IPS-18c (cell line): Measurements from ENCODE around the gene EHD4.

Experiments
- H3K4me3 ChIP-seq: 2 replicates; pipeline ENCODE4 v1.7.0; 2013; ENCODE audit warnings: low read depth, mild to moderate bottlenecking, low read length, moderate library complexity; ENCODE audit not compliant: insufficient read depth
- H3K9me3 ChIP-seq: one replicate; pipeline ENCODE4 v1.6.1; 2013; ENCODE audit warnings: mild to moderate bottlenecking, low read length, moderate library complexity; ENCODE audit not compliant: control insufficient read depth, insufficient read depth

Gene EHD4

DNA sequence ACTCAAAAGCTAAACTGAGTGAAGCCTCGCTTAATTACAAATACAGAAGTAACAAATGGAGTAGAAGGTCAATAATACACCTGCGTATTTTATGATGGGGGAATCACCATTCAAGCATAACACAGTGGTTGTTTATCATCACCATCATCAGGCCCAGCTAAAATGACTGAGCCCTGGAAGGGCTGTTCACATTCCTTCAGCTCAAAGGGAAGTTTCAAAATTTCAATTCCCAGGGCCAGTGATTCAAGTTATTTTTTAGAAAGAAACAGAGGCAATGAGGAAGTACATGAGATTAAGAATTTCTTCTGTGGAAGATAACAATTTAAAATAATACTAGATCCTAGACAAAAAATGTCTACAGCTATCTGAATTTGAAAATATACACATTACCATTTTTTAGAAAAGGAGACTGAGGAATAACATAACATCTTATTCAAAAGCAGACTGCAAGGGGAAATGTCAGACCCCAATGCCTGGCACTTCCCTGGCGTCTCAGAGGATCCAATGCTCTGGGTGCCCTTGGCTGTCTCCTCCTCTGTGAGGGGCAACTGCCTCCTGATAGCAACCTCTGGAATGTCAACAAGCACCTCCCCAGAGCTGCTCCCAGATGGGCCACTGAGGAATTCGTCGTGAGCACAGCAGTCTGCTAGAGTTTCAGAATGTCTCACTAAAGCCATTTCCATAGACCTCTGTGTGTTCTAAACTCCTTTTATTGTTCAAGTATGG lies 22.8 kb downstream of the EHD4 start:
- Histone ChIP-seq H3K4me3 (no peak overlapping the region), H3K9me3 (no peaks in the 10 kb centered on the region)

DNA sequence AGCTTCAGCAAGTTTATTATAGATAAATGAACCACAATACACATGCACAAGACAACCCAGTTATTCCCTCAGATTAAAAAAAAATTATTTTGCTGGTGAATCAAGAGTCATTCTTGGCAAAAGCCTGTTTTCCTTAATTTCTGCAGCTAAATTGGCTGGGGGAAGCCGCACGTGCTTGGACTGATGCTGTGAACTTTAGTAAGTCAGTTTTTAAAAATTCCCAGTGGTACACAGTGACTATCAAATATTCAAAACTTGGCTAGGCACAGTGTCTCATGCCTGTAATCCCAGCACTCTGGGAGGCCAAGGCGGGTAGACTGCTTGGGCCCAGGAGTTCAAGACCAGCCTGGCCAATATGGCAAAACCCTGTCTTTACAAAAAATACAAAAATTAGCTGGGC lies 23.9 kb downstream of the EHD4 start:
- H3K4me3 ChIP-seq = no peak overlapping the region
- no peaks in the 10 kb centered on the region for H3K9me3 ChIP-seq

DNA sequence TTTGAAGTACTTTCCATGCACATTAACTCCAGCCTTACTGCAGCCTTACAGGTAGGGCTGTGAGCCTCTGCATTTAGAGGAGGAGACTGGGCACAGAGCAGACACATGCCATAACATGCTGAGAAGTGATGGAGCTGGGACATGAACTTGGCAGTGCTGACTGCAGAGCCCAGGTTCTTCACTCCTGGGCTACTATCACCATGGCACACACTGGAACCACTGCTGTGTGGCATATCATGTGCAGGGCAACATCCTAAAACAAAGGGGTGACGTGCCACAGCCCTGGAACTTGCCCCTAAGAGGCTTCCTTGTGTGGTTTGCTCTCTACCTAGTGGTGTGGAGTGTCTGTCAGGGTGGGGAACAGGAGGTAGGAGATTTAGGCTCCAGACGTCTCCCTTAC lies 25.4 kb downstream of the EHD4 start:
- H3K4me3 ChIP-seq = no peak overlapping the region
- no peaks in the 10 kb centered on the region for H3K9me3 ChIP-seq

DNA sequence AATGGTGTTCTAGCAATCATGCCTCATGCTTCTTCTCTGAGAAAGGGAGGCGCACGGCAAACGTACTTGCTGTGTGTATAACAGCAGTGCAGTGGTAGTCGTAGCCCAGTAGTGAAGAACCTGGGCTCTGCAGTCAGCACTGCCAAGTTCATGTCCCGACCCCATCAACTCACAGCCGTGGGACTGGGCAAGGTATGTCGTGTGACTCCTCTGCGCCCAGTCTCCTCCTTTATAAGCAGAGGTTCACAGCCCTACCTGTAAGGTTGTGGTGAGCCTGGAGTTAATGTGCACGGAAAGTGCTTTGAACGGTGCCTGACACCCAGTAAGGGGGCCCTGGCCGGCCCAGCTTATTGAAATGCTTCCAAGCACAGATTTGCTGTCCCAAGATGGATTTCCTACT lies 26.6 kb downstream of the EHD4 start:
- H3K9me3 ChIP-seq = no peaks in the 10 kb centered on the region
- no peak overlapping the region for H3K4me3 ChIP-seq

DNA sequence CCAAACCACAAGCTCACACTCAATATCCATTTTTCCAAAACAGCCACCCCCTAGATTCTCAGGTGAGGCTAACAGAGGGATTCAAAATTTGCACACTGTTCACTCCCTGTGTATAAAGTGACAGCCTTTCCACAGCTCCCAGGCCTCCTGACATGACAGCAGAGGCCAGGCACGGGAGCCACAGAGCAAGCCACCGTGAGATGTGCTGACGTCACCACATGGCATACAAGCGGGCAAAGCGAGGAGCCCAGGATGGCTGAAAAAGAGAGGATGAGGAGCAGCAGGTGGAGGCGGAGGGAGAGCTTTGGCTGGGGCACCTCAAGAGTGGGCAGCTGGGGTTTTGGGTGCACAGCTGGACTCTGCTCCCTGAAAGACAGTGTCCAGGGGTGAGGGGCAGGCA lies 27.1 kb downstream of the EHD4 start:
- no peak overlapping the region for H3K4me3 ChIP-seq

DNA sequence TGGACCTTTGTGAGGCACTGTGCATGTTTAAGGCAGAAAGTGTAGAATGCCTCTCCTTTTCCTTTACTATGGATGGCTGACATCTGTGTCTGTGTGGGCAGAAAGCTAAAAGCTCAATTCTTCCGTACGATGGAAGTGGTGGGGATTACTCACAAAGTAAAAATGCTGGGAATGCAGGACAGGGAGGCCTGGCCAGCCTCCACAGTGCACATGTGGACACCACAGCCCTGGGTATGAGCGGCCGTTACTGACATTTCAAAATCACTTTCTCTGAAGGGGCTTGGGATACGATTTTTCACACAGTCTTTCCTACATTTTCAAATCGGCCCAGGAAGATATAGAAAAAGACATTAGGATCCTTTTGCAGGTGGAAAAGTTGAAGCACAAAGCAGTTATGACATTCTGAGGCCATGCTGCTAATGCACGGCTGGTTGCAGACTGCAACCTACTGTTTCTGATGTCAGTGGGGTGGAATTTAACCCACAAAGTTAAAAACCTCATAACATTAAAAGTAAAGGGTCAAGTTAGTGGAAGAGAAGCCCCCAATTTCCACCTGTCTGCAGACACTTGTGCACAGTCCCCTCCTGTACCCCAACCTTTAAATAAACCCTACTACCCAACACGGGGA lies 27.9 kb downstream of the EHD4 start:
- H3K4me3 ChIP-seq = no peak overlapping the region
- H3K9me3 ChIP-seq = no peaks in the 10 kb centered on the region

More for the DNA sequence above, 27.1 kb downstream of the EHD4 start:
- H3K9me3 ChIP-seq = no peaks in the 10 kb centered on the region

DNA sequence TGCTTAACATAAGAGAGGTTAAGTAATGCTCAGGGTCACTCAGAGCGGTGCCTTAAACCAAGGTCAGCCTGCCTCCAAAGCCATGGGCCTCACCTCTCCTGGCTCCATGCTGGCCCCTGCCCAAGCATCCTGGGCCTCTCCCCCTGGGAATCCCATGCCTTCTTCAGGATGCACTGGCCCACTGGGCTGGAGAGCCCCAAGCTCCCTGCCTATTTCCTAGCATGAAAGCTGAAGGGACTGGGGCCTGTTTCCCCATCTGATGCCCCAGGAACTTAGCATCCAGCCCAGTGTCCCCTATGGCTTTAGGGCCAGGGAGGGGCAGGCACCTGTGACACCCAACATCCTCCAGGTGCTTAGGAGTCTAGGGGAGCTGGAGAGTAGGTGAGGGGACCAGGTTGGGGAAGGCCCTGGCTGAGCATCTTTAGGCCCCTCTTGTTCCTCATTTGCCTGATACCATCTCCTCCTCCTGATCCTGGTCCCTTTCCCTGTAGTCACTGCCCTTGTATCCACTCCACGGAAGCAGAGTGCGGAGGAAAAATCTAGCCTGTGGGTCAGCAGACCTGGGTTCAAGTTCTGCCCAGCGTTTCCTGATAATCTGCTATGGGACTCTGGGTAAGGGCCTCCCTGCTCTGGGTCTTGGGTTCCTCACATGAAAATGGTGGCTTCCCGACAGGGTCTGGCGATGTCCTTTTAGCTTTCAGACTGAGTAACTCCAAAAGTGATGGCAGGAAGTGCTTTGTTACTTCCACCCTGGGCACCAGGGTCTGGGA lies 28.6 kb downstream of the EHD4 start:
- H3K4me3 ChIP-seq = no peak overlapping the region
- H3K9me3 ChIP-seq = no peaks in the 10 kb centered on the region

DNA sequence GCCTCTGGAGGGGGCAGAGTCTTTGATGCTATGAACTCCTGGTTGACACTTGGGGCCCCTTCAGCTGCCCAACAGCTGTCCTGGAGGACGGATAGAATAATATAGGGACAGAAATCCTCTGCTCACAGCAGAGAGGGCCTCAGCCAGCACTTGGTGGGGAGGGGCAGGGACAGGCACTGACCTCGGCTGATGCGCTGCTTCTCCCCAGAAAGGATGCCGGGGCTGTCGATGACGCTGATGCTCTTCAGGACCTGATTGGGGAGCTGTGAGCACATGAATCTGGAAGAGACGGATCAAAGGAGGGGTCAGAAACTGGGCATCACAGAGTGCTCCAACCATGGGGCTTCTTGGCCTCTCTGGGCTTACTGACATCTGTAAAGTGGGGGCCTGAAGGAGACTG lies 29.5 kb downstream of the EHD4 start:
- no peak overlapping the region for H3K4me3 ChIP-seq
- no peaks in the 10 kb centered on the region for H3K9me3 ChIP-seq

DNA sequence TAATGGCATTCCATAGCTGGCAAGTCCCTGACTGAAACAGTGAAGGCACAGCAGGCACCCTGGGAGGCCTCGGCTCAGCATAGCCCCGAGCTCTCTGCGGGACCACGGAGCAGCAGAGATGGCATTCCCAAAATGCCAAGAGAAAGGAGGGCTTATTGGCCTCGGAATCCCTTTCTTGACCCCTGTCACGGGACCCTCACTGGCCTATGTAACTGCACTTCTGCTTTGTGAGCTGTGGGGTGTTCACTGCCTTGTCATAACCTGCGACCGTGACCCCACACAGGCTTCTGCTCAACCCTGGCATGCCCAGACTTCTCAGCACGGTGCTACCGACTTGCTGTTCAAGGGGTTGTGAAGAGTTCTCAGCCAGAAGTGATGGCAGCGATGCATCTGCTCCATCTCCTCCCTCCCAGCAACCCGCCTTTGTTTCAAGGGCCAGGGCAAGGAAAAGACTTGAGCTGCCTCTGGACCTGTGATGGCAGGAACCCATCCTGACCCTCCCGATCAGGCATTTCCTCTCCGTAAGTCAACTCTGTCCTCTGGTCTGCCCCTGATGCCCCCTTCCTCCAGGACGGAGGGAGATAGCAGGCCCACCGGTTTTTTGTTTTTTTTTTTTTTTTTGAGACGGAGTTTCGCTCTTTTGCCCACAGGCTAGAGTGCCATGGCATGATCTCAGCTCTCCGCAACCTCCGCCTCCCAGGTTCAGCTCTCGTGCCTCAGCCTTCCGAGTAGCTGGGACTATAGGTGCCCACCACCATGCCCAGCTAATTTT lies 30.5 kb downstream of the EHD4 start:
- H3K9me3 ChIP-seq = no peaks in the 10 kb centered on the region
- no peak overlapping the region for H3K4me3 ChIP-seq

DNA sequence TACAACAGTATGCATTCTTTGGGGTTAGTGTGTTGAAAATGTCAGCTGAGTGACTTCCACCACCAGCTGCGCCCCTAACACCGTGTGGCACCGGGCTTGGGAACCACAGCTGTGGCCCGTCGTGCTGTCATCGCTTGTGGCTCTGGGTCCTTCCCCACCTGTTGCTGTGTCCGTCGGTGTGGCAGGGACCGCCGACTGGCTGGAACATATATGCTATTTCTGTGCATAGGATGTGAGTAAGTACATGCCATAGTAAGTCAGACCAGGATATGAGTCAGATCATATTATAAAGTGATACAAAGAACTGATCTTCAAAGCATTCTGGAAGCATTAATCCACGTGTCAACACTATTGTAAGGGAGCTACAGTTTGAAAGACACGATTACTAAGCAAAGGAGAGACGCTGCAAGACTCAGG lies 31.9 kb downstream of the EHD4 start:
- Histone ChIP-seq H3K9me3 (no peaks in the 10 kb centered on the region), H3K4me3 (no peak overlapping the region)

DNA sequence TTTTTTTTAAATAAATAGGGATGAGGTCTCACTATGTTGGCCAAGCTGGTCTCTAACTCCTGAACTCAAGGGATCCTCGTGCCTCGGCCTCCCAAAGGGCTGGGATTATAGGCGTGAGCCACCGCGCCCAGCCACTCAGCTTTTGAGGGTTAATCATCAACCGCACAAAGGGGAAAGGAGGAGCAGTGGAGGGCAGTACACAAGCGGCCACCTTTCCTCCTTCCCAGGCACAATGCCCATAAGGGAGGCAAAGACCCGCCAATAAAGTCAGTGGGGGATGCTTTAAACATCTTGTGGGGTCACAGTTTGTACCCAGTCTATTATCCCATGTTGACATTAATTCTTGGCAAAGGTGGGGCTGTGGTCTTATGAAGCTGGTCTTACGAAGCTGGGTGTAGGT lies 32.4 kb downstream of the EHD4 start:
- Histone ChIP-seq H3K4me3 (no peak overlapping the region), H3K9me3 (no peaks in the 10 kb centered on the region)

DNA sequence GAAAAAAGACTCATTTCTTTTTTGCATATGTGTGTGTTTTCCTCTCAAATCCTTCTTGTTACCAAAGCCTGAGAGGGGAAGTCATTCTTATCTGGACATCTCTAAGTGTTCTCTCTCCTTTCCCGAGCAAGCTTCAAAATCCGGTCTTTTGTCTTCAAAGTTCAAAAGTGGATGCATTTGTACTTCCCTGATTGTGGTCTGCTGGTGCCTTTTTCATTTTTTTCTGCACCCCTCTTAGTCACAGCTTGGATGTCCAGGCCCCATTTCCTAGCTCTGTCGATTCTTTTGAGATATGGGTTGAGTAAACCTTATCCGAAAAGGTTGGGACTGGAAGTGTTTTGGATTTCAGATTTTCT lies 34.8 kb downstream of the EHD4 start:
- Histone ChIP-seq H3K4me3 (no peak overlapping the region), H3K9me3 (no peaks in the 10 kb centered on the region)

DNA sequence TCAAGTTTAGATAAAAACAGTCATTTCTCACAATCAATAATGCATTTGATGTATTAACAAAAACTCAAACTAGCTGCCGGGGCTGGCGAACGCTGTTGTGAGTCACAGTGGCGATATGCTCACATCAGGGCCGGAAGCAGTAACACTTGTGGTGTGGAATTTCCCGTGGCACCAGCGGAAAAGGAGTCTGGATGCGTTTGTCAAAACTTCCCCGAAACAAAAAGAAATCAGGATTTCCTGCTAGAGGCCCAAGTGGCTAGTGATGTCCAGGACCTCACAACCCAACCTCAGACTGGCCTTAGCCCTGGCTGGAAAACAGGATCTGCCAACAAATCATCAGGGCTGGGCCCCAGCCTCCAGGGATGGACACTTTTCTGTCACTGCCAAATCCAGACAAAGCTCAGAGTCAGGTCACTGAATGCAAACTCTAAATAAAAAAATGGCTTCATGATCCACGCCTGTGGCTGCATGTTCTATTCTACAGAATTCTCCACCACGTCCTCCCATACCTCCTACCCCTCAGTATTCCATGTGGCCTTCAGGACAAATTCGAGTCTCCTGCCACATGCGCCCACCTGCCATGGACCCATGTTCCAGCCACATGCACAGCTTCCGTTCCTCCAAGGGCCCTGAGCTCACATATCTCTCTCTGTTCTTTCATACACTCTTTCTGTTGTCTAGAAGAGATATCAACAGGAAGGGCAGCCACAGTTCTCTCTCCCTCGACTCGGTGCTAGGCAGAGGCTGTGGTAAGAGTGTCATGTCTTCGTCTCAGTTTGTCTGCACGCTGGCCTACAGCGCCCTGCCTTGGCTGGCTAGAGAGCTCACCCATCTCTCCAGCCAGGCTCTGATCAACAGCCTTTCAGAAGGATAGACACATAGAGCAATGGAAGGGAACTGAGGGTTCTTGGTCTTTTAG lies 35.4 kb downstream of the EHD4 start:
- Histone ChIP-seq H3K9me3 (no peaks in the 10 kb centered on the region), H3K4me3 (no peak overlapping the region)

DNA sequence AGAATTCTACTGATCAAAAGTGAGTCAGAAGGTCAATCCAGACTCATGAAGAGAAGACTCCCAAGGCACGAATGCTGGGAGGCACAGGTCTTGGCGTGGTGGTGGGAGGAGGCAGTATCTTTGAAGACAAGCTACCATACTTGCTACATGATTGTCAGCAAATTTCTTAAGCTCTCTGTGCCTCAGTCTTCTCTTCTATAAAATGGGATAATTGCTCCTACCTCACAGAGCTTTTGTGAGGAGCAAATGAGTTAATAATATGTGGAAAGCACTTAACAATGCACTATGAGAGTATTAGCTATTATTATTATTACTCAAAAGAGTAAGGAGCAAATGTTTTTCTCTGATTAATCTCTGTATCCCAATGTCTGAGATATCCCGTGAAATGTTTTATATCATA lies 36.2 kb downstream of the EHD4 start:
- H3K4me3 ChIP-seq = no peak overlapping the region
- no peaks in the 10 kb centered on the region for H3K9me3 ChIP-seq

DNA sequence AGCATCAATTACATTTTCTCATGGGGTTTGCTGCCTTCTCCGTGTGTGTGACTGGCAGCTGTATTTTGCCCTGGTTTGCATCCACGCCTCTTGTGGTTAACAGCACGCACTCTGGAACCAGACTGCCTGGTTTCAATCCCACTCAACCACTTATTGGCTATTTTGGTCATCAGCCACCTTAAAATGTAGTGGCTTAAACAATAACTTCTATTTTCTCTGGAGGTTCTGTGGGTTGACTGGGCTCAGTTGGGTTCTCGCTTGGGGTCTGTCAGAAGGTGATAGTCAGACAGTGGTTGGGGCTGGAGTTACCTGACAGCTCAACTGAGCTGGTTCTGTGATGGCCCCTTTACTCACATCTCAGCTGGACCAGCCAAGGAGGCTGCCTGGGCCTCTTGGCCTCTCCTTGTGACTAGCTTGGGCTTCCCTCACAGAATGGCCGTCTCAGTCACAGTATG lies 36.8 kb downstream of the EHD4 start:
- H3K4me3 ChIP-seq = no peak overlapping the region
- H3K9me3 ChIP-seq = no peaks in the 10 kb centered on the region

DNA sequence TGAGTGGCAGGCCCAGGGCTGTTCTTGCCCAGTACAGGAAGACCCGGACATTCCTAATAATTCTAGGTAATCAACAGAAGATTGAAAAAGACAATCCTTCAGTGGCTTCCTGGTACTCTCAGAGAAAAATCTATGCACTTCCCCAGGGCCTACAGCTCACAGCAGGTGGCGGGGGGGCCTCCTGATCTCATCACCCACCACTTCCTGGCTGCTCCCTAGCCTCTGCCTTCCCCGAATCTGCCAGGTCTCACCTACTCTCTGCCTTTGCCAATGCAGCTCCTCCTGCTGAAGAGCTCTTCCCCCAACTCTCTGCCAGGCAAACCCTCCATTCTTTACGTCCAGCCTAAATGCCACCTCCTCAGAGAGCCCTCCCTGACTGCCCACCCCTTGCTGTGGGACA lies 37.5 kb downstream of the EHD4 start:
- no peak overlapping the region for H3K4me3 ChIP-seq
- no peaks in the 10 kb centered on the region for H3K9me3 ChIP-seq

DNA sequence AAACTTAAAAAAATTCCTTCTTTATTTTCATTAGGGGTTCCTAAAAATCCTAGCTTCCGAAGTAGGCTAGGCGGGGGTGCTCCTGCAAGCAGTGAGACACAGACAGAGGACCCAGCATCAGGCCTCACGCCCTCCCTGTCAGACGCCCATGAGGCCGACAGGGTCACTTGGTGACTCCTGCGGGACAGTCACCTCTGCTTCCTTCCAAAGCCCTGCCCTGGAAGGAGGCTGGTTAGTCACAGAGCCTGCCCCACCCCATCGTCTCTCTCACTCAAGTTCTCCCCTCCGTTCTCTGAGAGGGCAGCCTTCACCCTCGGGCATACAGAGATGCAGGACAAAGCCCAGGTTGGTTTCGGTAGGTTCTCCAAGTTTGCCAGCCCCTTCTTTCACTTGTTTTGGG lies 38.6 kb downstream of the EHD4 start:
- Histone ChIP-seq H3K4me3 (no peak overlapping the region; the same call in 1 of the 2 replicates), H3K9me3 (no peaks in the 10 kb centered on the region)
